ENCODE results near the gene STARD3NL. TPM values are rescaled to one million over a fixed set of nuclear protein-coding genes. Genes with fewer than 3 reads are reported as not detected.

Gene STARD3NL
- total and polyA plus RNA-seq, 10 of the 15 experiments (the other 5 are each of a cell fraction or from before 2014, with no cell fraction given): 66.1 to 133 (median 85.7) TPM

DNA sequence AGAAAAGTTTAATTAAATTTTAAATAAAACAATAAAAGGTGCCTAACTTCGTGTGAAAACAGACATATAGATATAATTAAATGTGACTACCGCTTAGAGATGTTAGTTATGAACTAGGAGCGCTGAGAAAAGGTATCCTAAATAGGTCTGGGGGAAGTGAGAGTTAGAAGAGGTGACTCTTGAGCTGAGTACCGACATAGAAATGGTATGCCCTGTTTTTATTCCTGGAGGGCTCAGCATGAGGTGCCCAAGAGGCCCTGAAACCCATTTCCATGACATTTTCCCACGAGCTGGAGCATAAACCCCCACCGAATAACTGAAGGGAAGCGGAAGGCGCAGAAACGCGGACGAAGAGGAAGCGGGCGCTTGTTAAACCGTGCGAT, 433 bp upstream of the STARD3NL start (continued):
- TF ChIP-seq SKIL (IDR thresholded peaks at IDR 0.05; ENCODE audit: low read depth, poor library complexity, severe bottlenecking) (peak; percentile 59), CEBPB (IDR thresholded peaks at IDR 0.05; ENCODE audit: borderline replicate concordance in 1 of 2, low read depth in 2 of 2, low read length in 2 of 2) (no peak), GABPA (IDR thresholded peaks at IDR 0.05; ENCODE audit: low read depth) (no peak), ZNF274 (IDR thresholded peaks at IDR 0.05; ENCODE audit: insufficient read depth, insufficient read length) (no peak), STAT1 (conservative IDR thresholded peaks at IDR 0.05) (no peak), BCL11A (IDR thresholded peaks at IDR 0.05; ENCODE audit: low read depth, low read length) (no peak), HCFC1 (IDR thresholded peaks at IDR 0.05; ENCODE audit: low read length) (no peak), YBX1 (IDR thresholded peaks at IDR 0.05) (no peak), BHLHE40 (IDR thresholded peaks at IDR 0.05; ENCODE audit: borderline replicate concordance in 1 of 2, low read depth in 2 of 2, low read length in 1 of 2) (no peak), EP300 (IDR thresholded peaks at IDR 0.05; ENCODE audit: borderline replicate concordance in 1 of 2, control insufficient read depth in 1 of 2, low read depth in 2 of 2, low read length in 2 of 2) (no peak), NFIC (IDR thresholded peaks at IDR 0.05; ENCODE audit: low read depth, low read length) (no peak), PML (IDR thresholded peaks at IDR 0.05; ENCODE audit: low read length) (no peak), BRCA1 (IDR thresholded peaks at IDR 0.05; ENCODE audit: low read depth, low read length) (no peak)
- TF ChIP-seq, protein P1, sequence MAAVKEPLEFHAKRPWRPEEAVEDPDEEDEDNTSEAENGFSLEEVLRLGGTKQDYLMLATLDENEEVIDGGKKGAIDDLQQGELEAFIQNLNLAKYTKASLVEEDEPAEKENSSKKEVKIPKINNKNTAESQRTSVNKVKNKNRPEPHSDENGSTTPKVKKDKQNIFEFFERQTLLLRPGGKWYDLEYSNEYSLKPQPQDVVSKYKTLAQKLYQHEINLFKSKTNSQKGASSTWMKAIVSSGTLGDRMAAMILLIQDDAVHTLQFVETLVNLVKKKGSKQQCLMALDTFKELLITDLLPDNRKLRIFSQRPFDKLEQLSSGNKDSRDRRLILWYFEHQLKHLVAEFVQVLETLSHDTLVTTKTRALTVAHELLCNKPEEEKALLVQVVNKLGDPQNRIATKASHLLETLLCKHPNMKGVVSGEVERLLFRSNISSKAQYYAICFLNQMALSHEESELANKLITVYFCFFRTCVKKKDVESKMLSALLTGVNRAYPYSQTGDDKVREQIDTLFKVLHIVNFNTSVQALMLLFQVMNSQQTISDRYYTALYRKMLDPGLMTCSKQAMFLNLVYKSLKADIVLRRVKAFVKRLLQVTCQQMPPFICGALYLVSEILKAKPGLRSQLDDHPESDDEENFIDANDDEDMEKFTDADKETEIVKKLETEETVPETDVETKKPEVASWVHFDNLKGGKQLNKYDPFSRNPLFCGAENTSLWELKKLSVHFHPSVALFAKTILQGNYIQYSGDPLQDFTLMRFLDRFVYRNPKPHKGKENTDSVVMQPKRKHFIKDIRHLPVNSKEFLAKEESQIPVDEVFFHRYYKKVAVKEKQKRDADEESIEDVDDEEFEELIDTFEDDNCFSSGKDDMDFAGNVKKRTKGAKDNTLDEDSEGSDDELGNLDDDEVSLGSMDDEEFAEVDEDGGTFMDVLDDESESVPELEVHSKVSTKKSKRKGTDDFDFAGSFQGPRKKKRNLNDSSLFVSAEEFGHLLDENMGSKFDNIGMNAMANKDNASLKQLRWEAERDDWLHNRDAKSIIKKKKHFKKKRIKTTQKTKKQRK (IDR thresholded peaks at IDR 0.05; ENCODE audit: low read depth, low read length): no peak
- TF ChIP-seq, protein P2, sequence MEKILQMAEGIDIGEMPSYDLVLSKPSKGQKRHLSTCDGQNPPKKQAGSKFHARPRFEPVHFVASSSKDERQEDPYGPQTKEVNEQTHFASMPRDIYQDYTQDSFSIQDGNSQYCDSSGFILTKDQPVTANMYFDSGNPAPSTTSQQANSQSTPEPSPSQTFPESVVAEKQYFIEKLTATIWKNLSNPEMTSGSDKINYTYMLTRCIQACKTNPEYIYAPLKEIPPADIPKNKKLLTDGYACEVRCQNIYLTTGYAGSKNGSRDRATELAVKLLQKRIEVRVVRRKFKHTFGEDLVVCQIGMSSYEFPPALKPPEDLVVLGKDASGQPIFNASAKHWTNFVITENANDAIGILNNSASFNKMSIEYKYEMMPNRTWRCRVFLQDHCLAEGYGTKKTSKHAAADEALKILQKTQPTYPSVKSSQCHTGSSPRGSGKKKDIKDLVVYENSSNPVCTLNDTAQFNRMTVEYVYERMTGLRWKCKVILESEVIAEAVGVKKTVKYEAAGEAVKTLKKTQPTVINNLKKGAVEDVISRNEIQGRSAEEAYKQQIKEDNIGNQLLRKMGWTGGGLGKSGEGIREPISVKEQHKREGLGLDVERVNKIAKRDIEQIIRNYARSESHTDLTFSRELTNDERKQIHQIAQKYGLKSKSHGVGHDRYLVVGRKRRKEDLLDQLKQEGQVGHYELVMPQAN (conservative IDR thresholded peaks at IDR 0.05): peak; percentile 2; the same call in 1 of the 2 replicates
- TF ChIP-seq, protein P3, sequence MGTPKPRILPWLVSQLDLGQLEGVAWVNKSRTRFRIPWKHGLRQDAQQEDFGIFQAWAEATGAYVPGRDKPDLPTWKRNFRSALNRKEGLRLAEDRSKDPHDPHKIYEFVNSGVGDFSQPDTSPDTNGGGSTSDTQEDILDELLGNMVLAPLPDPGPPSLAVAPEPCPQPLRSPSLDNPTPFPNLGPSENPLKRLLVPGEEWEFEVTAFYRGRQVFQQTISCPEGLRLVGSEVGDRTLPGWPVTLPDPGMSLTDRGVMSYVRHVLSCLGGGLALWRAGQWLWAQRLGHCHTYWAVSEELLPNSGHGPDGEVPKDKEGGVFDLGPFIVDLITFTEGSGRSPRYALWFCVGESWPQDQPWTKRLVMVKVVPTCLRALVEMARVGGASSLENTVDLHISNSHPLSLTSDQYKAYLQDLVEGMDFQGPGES (IDR thresholded peaks at IDR 0.05): no peak
- TF ChIP-seq, protein P4, sequence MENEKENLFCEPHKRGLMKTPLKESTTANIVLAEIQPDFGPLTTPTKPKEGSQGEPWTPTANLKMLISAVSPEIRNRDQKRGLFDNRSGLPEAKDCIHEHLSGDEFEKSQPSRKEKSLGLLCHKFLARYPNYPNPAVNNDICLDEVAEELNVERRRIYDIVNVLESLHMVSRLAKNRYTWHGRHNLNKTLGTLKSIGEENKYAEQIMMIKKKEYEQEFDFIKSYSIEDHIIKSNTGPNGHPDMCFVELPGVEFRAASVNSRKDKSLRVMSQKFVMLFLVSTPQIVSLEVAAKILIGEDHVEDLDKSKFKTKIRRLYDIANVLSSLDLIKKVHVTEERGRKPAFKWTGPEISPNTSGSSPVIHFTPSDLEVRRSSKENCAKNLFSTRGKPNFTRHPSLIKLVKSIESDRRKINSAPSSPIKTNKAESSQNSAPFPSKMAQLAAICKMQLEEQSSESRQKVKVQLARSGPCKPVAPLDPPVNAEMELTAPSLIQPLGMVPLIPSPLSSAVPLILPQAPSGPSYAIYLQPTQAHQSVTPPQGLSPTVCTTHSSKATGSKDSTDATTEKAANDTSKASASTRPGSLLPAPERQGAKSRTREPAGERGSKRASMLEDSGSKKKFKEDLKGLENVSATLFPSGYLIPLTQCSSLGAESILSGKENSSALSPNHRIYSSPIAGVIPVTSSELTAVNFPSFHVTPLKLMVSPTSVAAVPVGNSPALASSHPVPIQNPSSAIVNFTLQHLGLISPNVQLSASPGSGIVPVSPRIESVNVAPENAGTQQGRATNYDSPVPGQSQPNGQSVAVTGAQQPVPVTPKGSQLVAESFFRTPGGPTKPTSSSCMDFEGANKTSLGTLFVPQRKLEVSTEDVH (IDR thresholded peaks at IDR 0.05; ENCODE audit: low read depth, partially characterized antibody): no peak
